ENCODE data around the gene BCAS3. TPM values are rescaled to one million over a fixed set of nuclear protein-coding genes. Genes with fewer than 3 reads are reported as not detected.

BCAS3 gene
- polyA plus RNA-seq, 3 donors, result 10.3 to 19.1 (median 14.7) TPM

DNA sequence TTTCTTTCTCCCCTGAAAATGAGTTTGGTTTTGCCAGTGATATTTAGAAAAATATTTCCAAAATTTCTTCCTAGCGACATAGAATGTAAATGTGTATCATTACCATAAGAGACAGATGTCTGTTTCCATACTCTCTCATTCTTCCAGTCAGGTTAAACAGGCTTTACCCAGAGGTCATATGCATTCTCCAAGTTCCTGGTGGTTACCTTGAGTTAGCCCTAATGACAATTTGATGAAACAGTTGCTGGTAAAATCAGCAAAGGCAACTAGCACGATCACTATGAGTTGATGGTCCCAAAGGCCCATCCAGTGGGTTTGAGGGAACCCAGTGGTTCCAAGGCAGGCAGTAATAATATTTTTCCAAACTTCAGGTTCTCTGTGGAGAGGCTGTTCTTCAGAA, 618.4 kb downstream of the BCAS3 start:
- Mint-ChIP-seq H3K27ac (no peak overlapping the region), H3K4me3 (no peak overlapping the region), H3K27me3 (ENCODE audit: low read depth in 3 of 3) (no peaks in the 10 kb centered on the region), H3K4me1 (no peaks in the 10 kb centered on the region), H3K9me3 (no peaks in the 10 kb centered on the region), H3K36me3 (no peaks in the 10 kb centered on the region)
- Histone ChIP-seq H3K36me3 (replicated peaks in 1 of 2; ENCODE audit: control insufficient read depth in 1 of 2, insufficient read depth in 2 of 2, low read length in 2 of 2) (no peaks in the 10 kb centered on the region), H4K20me1 (ENCODE audit: insufficient read depth, low read length) (no peaks in the 10 kb centered on the region), H2AFZ (ENCODE audit: insufficient read depth, low read depth, low read length, poor library complexity, severe bottlenecking) (no peak overlapping the region), H3K4me3 (replicated peaks in 1 of 3; ENCODE audit: low read depth in 2 of 3, low read length in 3 of 3) (no peak overlapping the region), H3K9ac (ENCODE audit: insufficient read depth, low read length, poor library complexity, severe bottlenecking) (no peak overlapping the region), H3K79me2 (ENCODE audit: insufficient read depth, low read length) (no peaks in the 10 kb centered on the region), H3K4me1 (ENCODE audit: control insufficient read depth in 1 of 2, insufficient read depth in 2 of 2, low read length in 2 of 2) (peaks cover 0 to 2% of the 10 kb centered on the region in 2 donors), H3K4me2 (replicated peaks; ENCODE audit: extremely low read depth, low read length, poor library complexity, severe bottlenecking) (no peak overlapping the region), H3K9me3 (replicated peaks in 1 of 2; ENCODE audit: control insufficient read depth in 1 of 2, insufficient read depth in 1 of 2, low read length in 2 of 2) (no peaks in the 10 kb centered on the region), H3K27ac (ENCODE audit: low read depth in 1 of 2, low read length in 2 of 2) (no peak overlapping the region), H3K27me3 (ENCODE audit: control insufficient read depth in 2 of 2, insufficient read depth in 2 of 2, low read length in 2 of 2) (no peaks in the 10 kb centered on the region)
- intact Hi-C loops (cut with micrococcal nuclease), result no loop called here
- no peak for DNase-seq
- no peak for TF ChIP-seq CTCF (IDR thresholded peaks at IDR 0.05)
- 100% methylated on average over 1 of the region's 2 CpGs for WGBS (ENCODE audit: insufficient coverage)

DNA sequence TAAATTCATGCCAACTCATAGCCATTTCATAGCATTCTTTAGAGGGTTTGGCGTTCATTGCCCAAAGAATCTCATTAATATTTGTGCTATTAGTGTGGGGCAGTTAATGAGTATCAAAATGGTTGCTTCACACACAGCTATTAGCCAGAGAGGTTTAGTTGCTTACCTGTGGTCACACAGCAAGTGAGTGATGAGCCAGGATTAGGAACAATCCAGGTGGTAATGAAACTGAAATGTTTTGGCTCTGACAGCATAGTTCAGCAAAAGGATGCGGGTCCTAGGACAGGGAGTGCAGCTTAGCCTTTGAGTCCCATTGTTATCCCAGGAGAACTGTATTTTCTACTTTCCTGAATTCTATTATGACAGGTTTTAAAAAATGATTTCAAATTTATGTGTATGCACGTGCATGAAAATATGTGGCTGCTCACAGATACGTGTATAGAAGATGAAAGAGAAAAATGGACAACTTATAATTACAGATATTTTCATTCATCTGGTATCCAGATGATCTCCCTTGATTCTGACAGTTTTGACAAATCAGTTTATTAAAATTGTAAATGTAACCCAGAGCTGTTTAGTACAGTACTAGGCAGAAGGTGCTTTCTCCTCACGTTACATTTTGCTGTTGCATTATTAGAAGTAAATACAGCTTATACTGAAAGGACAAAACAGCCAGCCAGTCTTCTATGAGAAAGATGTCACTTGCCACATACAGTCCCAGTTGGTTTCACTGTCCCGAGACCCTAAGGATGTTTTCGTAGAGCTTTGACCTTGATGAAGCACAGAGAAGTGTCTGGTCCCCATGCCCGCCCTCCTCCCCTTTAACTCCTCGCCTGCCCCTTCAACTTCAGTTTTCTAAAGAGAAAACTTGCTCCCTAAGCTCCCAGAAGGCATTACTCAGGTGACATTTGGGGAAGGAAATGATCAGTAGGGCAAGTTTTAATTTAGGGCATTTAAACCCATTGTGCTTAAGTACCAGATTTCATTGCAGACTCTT, 622.2 kb downstream of the BCAS3 start:
- intact Hi-C loops (cut with micrococcal nuclease), result no loop called here
- Mint-ChIP-seq H3K36me3 (no peaks in the 10 kb centered on the region), H3K4me1 (peaks cover 3% of the 10 kb centered on the region), H3K27me3 (ENCODE audit: low read depth in 3 of 3) (no peaks in the 10 kb centered on the region), H3K27ac (no peak overlapping the region), H3K4me3 (no peak overlapping the region), H3K9me3 (peaks cover 0 to under 1% (median 0%) of the 10 kb centered on the region in 7 donors)
- Histone ChIP-seq H3K9ac (ENCODE audit: insufficient read depth, low read length, poor library complexity, severe bottlenecking) (no peak overlapping the region), H3K27ac (ENCODE audit: low read depth in 1 of 2, low read length in 2 of 2) (no peak overlapping the region), H3K4me3 (replicated peaks in 1 of 3; ENCODE audit: low read depth in 2 of 3, low read length in 3 of 3) (no peak overlapping the region), H3K79me2 (ENCODE audit: insufficient read depth, low read length) (no peaks in the 10 kb centered on the region), H3K9me3 (replicated peaks in 1 of 2; ENCODE audit: control insufficient read depth in 1 of 2, insufficient read depth in 1 of 2, low read length in 2 of 2) (no peaks in the 10 kb centered on the region), H3K36me3 (replicated peaks in 1 of 2; ENCODE audit: control insufficient read depth in 1 of 2, insufficient read depth in 2 of 2, low read length in 2 of 2) (no peaks in the 10 kb centered on the region), H3K4me2 (replicated peaks; ENCODE audit: extremely low read depth, low read length, poor library complexity, severe bottlenecking) (no peak overlapping the region), H3K4me1 (ENCODE audit: control insufficient read depth in 1 of 2, insufficient read depth in 2 of 2, low read length in 2 of 2) (peaks cover 0 to 6% of the 10 kb centered on the region in 2 donors), H3K27me3 (ENCODE audit: control insufficient read depth in 2 of 2, insufficient read depth in 2 of 2, low read length in 2 of 2) (no peaks in the 10 kb centered on the region), H4K20me1 (ENCODE audit: insufficient read depth, low read length) (no peaks in the 10 kb centered on the region), H2AFZ (ENCODE audit: insufficient read depth, low read depth, low read length, poor library complexity, severe bottlenecking) (no peak overlapping the region)
- 100% methylated on average over 3 of the region's 9 CpGs for WGBS (ENCODE audit: insufficient coverage)
- no peak for DNase-seq
- TF ChIP-seq CTCF (IDR thresholded peaks at IDR 0.05), result no peak

All from CD14-positive monocyte (primary cell).